A673 (cell line): ENCODE results near the gene ARSG. TPM values are rescaled to one million over a fixed set of nuclear protein-coding genes. Genes with fewer than 3 reads are reported as not detected.

Source experiments
- BruUV-seq: library from RNA; stranded (reverse); fragments of 400-500 nt; replicated peaks from 2 replicates; lab custom pipeline; 2021; lab: Mats Ljungman, UMichigan
- CTCF ChIA-PET: fragments of 300-600 bp; sonication (Branson Sonifier 250); formaldehyde crosslinking; loops from one replicate; lab custom pipeline; 2022; ENCODE audit warnings: antibody characterized with exemption; lab: Charles Lee
- POLR2A ChIA-PET: fragments of 300-600 bp; sonication (Branson Sonifier 250); formaldehyde crosslinking; loops from one replicate; lab custom pipeline; 2022; ENCODE audit warnings: antibody characterized with exemption; ENCODE audit not compliant: low non-redundant PET; lab: Charles Lee
- DNase-seq: peaks from one replicate; pipeline ENCODE4 v3.0.0-alpha.2; 2015; ENCODE audit warnings: low spot score
- H3K27ac ChIP-seq: fragments of 200-600 bp; sonication (generic); 2 replicates; pipeline ENCODE4 v1.5.1; 2016; ENCODE audit warnings: mixed run types, low read depth, mild to moderate bottlenecking, mixed read lengths, antibody characterized with exemption, low read length; ENCODE audit not compliant: poor library complexity, severe bottlenecking
- H3K27me3 ChIP-seq: fragments of 200-600 bp; sonication (generic); replicated peaks from 2 replicates; pipeline ENCODE4 v1.6.1; 2017; ENCODE audit warnings: mixed run types, low read depth, mild to moderate bottlenecking, mixed read lengths, antibody characterized with exemption, low read length; ENCODE audit not compliant: insufficient read depth, poor library complexity
- H3K36me3 ChIP-seq: fragments of 200-600 bp; sonication (generic); 2 replicates; pipeline ENCODE4 v1.6.1; 2016; ENCODE audit warnings: mixed run types, mild to moderate bottlenecking, mixed read lengths, antibody characterized with exemption, low read length; ENCODE audit not compliant: insufficient read depth, poor library complexity, severe bottlenecking
- H3K4me1 ChIP-seq: fragments of 200-600 bp; sonication (generic); 2 replicates; pipeline ENCODE4 v1.6.1; 2017; ENCODE audit warnings: mixed run types, mild to moderate bottlenecking, mixed read lengths, antibody characterized with exemption, low read length; ENCODE audit not compliant: insufficient read depth, poor library complexity, severe bottlenecking
- H3K4me3 ChIP-seq: fragments of 200-600 bp; sonication (generic); 2 replicates; pipeline ENCODE4 v1.5.1; 2016; ENCODE audit warnings: low read depth, mixed run types, mild to moderate bottlenecking, mixed read lengths, low read length; ENCODE audit not compliant: poor library complexity, severe bottlenecking
- H3K9me3 ChIP-seq: fragments of 200-600 bp; sonication (generic); 2 replicates; pipeline ENCODE4 v1.6.1; 2016; ENCODE audit warnings: mixed run types, low read depth, mild to moderate bottlenecking, mixed read lengths, antibody characterized with exemption, low read length; ENCODE audit not compliant: poor library complexity, severe bottlenecking
- EZH2 ChIP-seq: fragments of 200-600 bp; sonication (generic); IDR thresholded peaks from 2 replicates; pipeline ENCODE4 v1.6.1; 2017; ENCODE audit warnings: borderline replicate concordance, low read depth, mild to moderate bottlenecking, mixed read lengths, antibody characterized with exemption, low read length; ENCODE audit not compliant: poor library complexity, severe bottlenecking
- intact Hi-C: fragments of 100-400 bp; cut with micrococcal nuclease; formaldehyde crosslinking; loops from one replicate; pipeline ENCODE4 v1.10.0; 2022; ENCODE audit not compliant: unreplicated experiment
- total RNA-seq: library from RNA; stranded (reverse); gene quantifications from 2 replicates; pipeline ENCODE4 v1.2.3, GENCODE V29; 2021
- TF ChIP-seq, protein P1 (sequence below): fragments of 300-800, 200-600 bp; sonication (generic); conservative IDR thresholded peaks from 2 replicates; pipeline ENCODE4 v1.5.1; 2017; ENCODE audit warnings: low read depth, mild to moderate bottlenecking, antibody characterized with exemption, low read length, moderate library complexity, mixed read lengths

Gene ARSG
- total RNA-seq, 1 experiment from 2014 or later = 1.0 TPM

DNA sequence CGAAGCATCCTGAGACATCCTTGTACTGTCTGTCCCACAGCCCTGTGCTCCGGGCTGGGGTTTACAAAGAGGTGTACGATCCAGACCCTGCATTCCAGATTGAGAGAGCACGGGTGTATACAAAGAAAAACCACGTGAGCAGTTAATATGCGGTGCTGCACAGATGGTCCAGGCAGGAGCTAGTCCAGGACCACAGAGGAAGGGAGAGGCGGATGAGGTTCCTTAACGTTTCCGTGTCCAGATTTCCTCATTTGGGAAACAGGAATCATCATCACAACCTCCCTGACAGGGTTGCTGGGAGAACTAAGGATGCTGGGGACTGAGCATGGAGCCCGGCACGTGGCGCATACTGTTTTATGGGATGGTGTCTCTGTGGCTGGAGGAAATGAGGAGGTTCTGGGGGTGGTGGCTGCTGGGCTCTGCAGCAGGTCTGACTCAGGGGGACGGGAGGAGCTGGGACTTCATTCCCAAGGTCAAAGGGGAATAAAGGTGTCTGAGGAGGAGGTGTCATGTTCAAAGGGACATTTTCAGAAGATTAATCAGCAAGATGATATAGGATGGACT lies 139.8 kb downstream of the ARSG start:
- POLR2A ChIA-PET = no interaction called here
- CTCF ChIA-PET = interaction anchor here (1.6 kb wide), 1 partner anchor 79 kb away, joined by 6 read pairs; no protein-coding TSS in a partner anchor
- DNase-seq = no peak

DNA sequence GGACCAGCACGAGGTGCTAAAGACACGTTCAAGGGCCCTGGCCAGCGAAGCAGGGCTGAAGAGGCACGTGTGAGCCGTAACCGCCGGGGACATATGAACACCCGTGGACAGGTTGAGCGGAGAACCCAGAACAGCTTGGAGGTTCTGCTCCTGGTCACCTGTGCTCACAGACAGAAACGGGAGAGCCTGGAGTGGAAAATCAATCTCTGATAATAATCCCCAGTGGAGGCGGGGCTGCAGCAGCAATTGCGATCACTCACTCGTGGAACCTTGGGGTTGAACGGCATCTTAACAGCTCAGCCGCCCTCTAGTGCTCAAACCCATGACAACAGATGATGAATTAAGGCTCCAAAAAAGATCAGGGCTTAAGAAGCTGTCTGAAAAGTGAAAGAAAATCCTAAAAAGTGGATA lies 140.4 kb downstream of the ARSG start:
- BruUV-seq = no TSS peak
- H3K9me3 ChIP-seq = no peaks in the 10 kb centered on the region
- H3K27ac ChIP-seq = no peak overlapping the region
- no peaks in the 10 kb centered on the region for H3K27me3 ChIP-seq
- TF ChIP-seq EZH2 = no peak
- TF ChIP-seq, protein P1, sequence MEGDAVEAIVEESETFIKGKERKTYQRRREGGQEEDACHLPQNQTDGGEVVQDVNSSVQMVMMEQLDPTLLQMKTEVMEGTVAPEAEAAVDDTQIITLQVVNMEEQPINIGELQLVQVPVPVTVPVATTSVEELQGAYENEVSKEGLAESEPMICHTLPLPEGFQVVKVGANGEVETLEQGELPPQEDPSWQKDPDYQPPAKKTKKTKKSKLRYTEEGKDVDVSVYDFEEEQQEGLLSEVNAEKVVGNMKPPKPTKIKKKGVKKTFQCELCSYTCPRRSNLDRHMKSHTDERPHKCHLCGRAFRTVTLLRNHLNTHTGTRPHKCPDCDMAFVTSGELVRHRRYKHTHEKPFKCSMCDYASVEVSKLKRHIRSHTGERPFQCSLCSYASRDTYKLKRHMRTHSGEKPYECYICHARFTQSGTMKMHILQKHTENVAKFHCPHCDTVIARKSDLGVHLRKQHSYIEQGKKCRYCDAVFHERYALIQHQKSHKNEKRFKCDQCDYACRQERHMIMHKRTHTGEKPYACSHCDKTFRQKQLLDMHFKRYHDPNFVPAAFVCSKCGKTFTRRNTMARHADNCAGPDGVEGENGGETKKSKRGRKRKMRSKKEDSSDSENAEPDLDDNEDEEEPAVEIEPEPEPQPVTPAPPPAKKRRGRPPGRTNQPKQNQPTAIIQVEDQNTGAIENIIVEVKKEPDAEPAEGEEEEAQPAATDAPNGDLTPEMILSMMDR = peak; percentile 67
- CTCF ChIA-PET = interaction anchor here (0.7 to 1.6 kb wide), 2 partner anchors 80 to 168 kb away, joined by 3 to 6 read pairs; no protein-coding TSS in a partner anchor
- no peaks in the 10 kb centered on the region for H3K4me1 ChIP-seq
- no peak overlapping the region for H3K4me3 ChIP-seq
- peak; percentile 69 for DNase-seq
- H3K36me3 ChIP-seq = no peaks in the 10 kb centered on the region
- POLR2A ChIA-PET = no interaction called here
- intact Hi-C loops = loop anchor here (1.0 kb wide), 1 partner anchor 168 kb away; no protein-coding TSS in a partner anchor

More for the DNA sequence above, 139.8 kb downstream of the ARSG start:
- Histone ChIP-seq H3K9me3 (no peaks in the 10 kb centered on the region), H3K4me1 (no peaks in the 10 kb centered on the region), H3K4me3 (no peak overlapping the region), H3K27me3 (no peaks in the 10 kb centered on the region), H3K36me3 (no peaks in the 10 kb centered on the region), H3K27ac (no peak overlapping the region)
- intact Hi-C loops = loop anchor here (1.0 kb wide), 1 partner anchor 168 kb away; no protein-coding TSS in a partner anchor
- TF ChIP-seq, protein P1 = no peak
- no peak for TF ChIP-seq EZH2
- BruUV-seq = no TSS peak

DNA sequence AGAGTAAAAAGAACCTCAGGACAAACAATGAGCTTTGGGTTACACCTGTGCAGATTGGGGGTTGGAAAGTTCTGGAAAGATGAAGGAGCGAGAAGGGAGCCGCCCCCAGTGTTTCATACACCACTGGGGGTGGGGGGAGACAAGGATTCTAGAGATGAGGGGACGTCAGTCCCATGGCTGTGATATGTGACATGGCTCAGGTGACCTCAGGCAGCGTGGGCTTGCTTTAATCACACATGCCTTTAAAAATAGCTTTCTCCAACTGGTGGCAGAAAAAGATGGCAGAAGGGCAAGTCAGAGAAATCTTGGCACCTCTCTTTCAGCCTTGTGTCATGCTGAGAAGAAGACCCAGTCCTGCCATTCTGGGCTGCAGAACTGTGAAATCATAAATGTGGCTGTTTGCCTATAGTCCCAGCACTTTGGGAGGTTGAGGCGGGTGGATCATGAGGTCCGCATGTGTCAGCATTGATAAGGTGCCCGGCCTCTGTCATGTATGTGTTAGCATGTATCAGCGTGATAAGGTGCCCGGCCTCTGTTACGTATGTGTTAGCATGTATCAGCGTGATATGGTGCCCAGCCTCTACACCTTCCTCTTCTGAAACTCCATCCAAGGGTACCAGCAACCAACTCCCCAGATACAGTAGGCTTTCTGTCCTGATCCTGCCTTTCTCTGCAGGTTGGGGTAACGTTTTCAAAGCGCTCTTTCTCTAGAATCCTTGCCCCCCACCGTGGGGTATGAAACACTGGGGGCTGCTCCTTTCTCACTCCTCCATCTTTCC lies 141.0 kb downstream of the ARSG start:
- TF ChIP-seq, protein P1 = peak; percentile 6; the same call in 1 of the 2 replicates
- no peak for TF ChIP-seq EZH2
- no peaks in the 10 kb centered on the region for H3K9me3 ChIP-seq
- no peak for DNase-seq
- H3K4me1 ChIP-seq = no peaks in the 10 kb centered on the region
- no TSS peak for BruUV-seq
- intact Hi-C loops = no loop called here
- H3K27ac ChIP-seq = no peak overlapping the region
- no peaks in the 10 kb centered on the region for H3K27me3 ChIP-seq
- H3K36me3 ChIP-seq = no peaks in the 10 kb centered on the region
- H3K4me3 ChIP-seq = no peak overlapping the region
- ChIA-PET CTCF (interaction anchor here (0.7 to 1.6 kb wide), 2 partner anchors 80 to 169 kb away, joined by 3 to 6 read pairs; no protein-coding TSS in a partner anchor), POLR2A (no interaction called here)
